Heart left ventricle (tissue), 16 donors: ENCODE data around the gene SGSH. TPM values are rescaled to one million over a fixed set of nuclear protein-coding genes. Genes with fewer than 3 reads are reported as not detected.

ENCODE experiments used
- ATAC-seq, 4 donors: fragments of 200-7000 bp; cut with Tn5 transposase; one replicate each; pipeline ENCODE4 v1.9.1; 2020 to 2022; ENCODE audit warnings: moderate library complexity in 4 of 4, mild to moderate bottlenecking in 3 of 4, moderate number of reproducible peaks in 1 of 4
- DNase-seq, 5 donors: peaks; one replicate each; pipeline ENCODE4 v3.0.0-alpha.2; 2020
- H3K27ac ChIP-seq, 12 donors: fragments of 200-600 bp; sonication (generic) in 4 of 12; one replicate each; pipeline versions ENCODE4 v1.5.0 to v1.8.0; 2016 to 2022; ENCODE audit warnings: mild to moderate bottlenecking in 2 of 12
- H3K27me3 ChIP-seq, 9 donors: fragments of 200-600 bp; sonication (generic) in 2 of 9; one replicate each; pipeline versions ENCODE4 v1.5.1 to v1.8.0; 2016 to 2022; ENCODE audit warnings: mild to moderate bottlenecking in 3 of 9
- H3K36me3 ChIP-seq, 9 donors: fragments of 200-600 bp; sonication (generic) in 2 of 9; one replicate each; pipeline versions ENCODE4 v1.5.0 to v1.8.0; 2018 to 2022; ENCODE audit warnings: mild to moderate bottlenecking in 2 of 9
- H3K4me1 ChIP-seq, 12 donors: fragments of 200-600 bp; sonication (generic) in 4 of 12; one replicate each; pipeline versions ENCODE4 v1.5.0 to v1.8.0; 2016 to 2022; ENCODE audit warnings: mild to moderate bottlenecking in 3 of 12
- H3K4me3 ChIP-seq, 12 donors: fragments of 200-600 bp; sonication (generic) in 4 of 12; one replicate each; pipeline versions ENCODE4 v1.5.0 to v1.8.0; 2017 to 2022; ENCODE audit warnings: mild to moderate bottlenecking in 9 of 12, moderate library complexity in 4 of 12
- H3K9me3 ChIP-seq, 12 donors: fragments of 200-600 bp; sonication (generic) in 4 of 12; one replicate each; pipeline versions ENCODE4 v1.5.0 to v1.8.0; 2016 to 2022; ENCODE audit warnings: mild to moderate bottlenecking in 1 of 12
- POLR2A ChIP-seq, 2 donors: fragments of 450-650 bp; IDR thresholded peaks; one replicate each; pipeline ENCODE4 v1.6.1; 2017; ENCODE audit warnings: antibody characterized with exemption in 2 of 2, mild to moderate bottlenecking in 2 of 2, moderate library complexity in 2 of 2
- WGBS, 4 donors: extraction: QIAGEN DNeasy Blood & Tissue Kit in 2 of 4; methylation state at CpG; one replicate each; pipeline versions ENCODE4 v1.1.5 to v1.1.7; 2013 to 2018; 5-methylcytosine and 5-hydroxymethylcytosine counted together
- intact Hi-C, 10 donors: fragments of 100-400 bp; cut with DNase I; formaldehyde crosslinking; loops; one replicate each; pipeline versions ENCODE4 v1.11.1 to v1.14.2; 2022
- polyA plus RNA-seq, 2 donors: library from polyadenylated mRNA; stranded (reverse); fragments of 200-250 nt; gene quantifications; one replicate each; pipeline ENCODE4 v1.2.3, GENCODE V29; 2013
- total RNA-seq, 9 donors: library from RNA; depleted of rRNA in 2 of 9; stranded (reverse); fragments of >200 nt in 2 of 9; fragmentation: NEBNext Ultra II Directional in 3 of 9; extraction: Animal tissue kit (Norgen Biotek cat#: 25700) in 3 of 9; gene quantifications; one replicate each; pipeline versions ENCODE4 v1.1.0 to v1.2.4, GENCODE V29; 2016 to 2023
- TF ChIP-seq, protein P1 (sequence below), 12 donors: fragments of 200-600 bp; sonication (generic) in 4 of 12; IDR thresholded peaks; one replicate each; pipeline versions ENCODE4 v1.5.0 to v1.8.0; 2018 to 2022; ENCODE audit warnings: antibody characterized with exemption in 12 of 12, mild to moderate bottlenecking in 5 of 12
- donor health status: ischemic (EF 13 %, LVEDD 7.1; RV severe dilation, severe dysfunction).
- donor health status: healthy with polysubstance abuse.
- donor health status: DM: no; HTN: yes; CAD: no.
- donor health status: DM: no; HTN: no; CAD: no.
- donor health status: ischemic (EF 25% LVEDD 6.9; RV normal size, moderate dysfunction).
- donor health status: ischemic (EF 25% LVEDD 5.7; RV mildly dilated, moderate dysfunction).
- donor health status: healthy.
- donor health status: DM: yes; HTN: yes; CAD: no.
- donor health status: ischemic (EF 35%, LVEDD 5.7; RV mildly dilated, moderate dysfunction).
- donor health status: nonischemic (EF 11% LVEDD 7.7; RV severe dilation, severe dysfunction).
- donor health status: DM: yes; HTN: yes; CAD: no.
- donor health status: PGD.
- donor health status: ischemic (EF 29% LVEDD 5.4; RV normal size, mild dysfunction).
- donor health status: nonischemic (EF 23%, LVEDD 6.1; RV moderate dilation, normal function).

SGSH gene
- total and polyA plus RNA-seq, 11 donors = 6.4 to 27.0 (median 13.4) TPM

DNA sequence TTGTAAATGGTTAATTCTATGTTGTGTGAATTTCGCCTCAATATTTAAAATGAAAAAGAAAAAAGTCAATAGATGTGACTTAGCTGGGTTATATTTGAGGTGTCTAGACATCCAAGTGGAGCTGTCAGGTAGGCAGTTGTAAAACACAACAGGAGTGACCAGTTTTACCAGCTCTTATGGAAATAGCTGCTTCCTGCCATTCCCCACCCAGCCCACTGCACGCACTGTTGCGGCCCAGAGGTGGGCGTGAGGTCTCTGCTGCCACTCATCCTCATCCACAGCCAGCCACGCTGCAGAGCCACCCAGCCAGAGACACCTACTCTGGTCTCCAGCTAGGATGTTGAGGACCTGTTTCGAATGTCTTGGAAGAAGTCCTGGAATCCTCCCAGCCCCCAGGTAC is 53.7 kb downstream of the SGSH start:
- 86 to 93% (median 89%) methylated on average over 6 of the region's 6 CpGs for WGBS, 4 donors
- intact Hi-C loops = no loop called here
- no peak for TF ChIP-seq POLR2A (IDR thresholded peaks at IDR 0.05)
- TF ChIP-seq, protein P1, sequence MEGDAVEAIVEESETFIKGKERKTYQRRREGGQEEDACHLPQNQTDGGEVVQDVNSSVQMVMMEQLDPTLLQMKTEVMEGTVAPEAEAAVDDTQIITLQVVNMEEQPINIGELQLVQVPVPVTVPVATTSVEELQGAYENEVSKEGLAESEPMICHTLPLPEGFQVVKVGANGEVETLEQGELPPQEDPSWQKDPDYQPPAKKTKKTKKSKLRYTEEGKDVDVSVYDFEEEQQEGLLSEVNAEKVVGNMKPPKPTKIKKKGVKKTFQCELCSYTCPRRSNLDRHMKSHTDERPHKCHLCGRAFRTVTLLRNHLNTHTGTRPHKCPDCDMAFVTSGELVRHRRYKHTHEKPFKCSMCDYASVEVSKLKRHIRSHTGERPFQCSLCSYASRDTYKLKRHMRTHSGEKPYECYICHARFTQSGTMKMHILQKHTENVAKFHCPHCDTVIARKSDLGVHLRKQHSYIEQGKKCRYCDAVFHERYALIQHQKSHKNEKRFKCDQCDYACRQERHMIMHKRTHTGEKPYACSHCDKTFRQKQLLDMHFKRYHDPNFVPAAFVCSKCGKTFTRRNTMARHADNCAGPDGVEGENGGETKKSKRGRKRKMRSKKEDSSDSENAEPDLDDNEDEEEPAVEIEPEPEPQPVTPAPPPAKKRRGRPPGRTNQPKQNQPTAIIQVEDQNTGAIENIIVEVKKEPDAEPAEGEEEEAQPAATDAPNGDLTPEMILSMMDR (IDR thresholded peaks at IDR 0.05) = no peak
- ATAC-seq = no peak
- Histone ChIP-seq H3K4me1 (no peaks in the 10 kb centered on the region), H3K27ac (no peak overlapping the region), H3K36me3 (no peaks in the 10 kb centered on the region), H3K4me3 (no peak overlapping the region), H3K27me3 (peaks cover 0 to 4% (median 0%) of the 10 kb centered on the region in 9 donors), H3K9me3 (no peaks in the 10 kb centered on the region)
- DNase-seq = no peak

DNA sequence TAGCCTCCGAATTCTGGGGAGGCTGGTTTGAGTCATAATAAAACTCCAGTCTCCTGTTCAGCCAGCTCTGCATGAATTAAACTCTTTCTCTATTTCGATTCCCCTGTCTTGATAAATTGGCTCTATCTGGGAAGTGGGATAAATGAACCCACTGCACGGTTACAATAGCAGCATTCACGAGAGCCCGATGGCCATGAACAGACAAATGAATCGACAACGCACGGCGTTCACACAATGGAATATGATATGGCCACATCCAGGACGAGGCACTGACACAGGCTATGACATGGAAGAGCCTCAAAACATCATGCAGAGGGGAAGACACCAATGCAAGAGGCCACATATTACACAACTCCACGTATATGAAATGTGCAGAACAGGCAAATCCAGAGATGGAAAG is 55.9 kb downstream of the SGSH start:
- no peak for TF ChIP-seq POLR2A (IDR thresholded peaks at IDR 0.05)
- TF ChIP-seq, protein P1 (IDR thresholded peaks at IDR 0.05) = no peak

DNA sequence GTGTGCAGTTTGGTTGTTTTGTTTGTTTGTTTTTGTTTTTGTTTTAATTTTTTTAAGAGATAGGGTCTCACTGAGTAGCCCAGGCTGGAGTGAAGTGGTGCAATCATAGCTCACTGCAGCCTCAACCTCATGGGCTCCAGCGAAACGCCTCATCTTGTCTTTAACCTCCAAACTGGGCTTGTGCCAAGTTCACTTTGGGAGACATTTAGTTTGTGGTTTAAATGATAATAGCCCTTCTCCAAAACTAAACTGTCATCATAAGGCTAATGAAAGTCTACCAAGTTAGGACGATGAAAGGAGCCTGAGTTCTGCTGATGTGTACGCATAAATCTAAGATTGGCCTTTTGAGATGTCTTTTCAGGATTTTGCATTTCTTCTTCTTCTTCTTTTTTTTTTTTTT is 56.8 kb downstream of the SGSH start:
- Histone ChIP-seq H3K9me3 (no peaks in the 10 kb centered on the region), H3K27ac (no peak overlapping the region), H3K4me1 (no peaks in the 10 kb centered on the region), H3K36me3 (no peaks in the 10 kb centered on the region), H3K4me3 (no peak overlapping the region), H3K27me3 (peaks cover 0 to 4% (median 0%) of the 10 kb centered on the region in 9 donors)
- intact Hi-C loops = no loop called here
- ATAC-seq (no peak), DNase-seq (no peak)
- TF ChIP-seq, protein P1 (IDR thresholded peaks at IDR 0.05) = no peak
- no peak for TF ChIP-seq POLR2A (IDR thresholded peaks at IDR 0.05)
- WGBS, 4 donors = 86 to 91% (median 87%) methylated on average over 4 of the region's 4 CpGs

More for the DNA sequence above, 55.9 kb downstream of the SGSH start:
- no peak overlapping the region for H3K27ac ChIP-seq
- no peak overlapping the region for H3K4me3 ChIP-seq
- 79 to 87% (median 84%) methylated on average over 11 of the region's 11 CpGs for WGBS, 4 donors
- peaks cover 0 to 4% (median 0%) of the 10 kb centered on the region in 9 donors for H3K27me3 ChIP-seq
- intact Hi-C loops = no loop called here
- DNase-seq = no peak
- no peaks in the 10 kb centered on the region for H3K36me3 ChIP-seq
- ATAC-seq = no peak
- H3K9me3 ChIP-seq = no peaks in the 10 kb centered on the region
- no peaks in the 10 kb centered on the region for H3K4me1 ChIP-seq

DNA sequence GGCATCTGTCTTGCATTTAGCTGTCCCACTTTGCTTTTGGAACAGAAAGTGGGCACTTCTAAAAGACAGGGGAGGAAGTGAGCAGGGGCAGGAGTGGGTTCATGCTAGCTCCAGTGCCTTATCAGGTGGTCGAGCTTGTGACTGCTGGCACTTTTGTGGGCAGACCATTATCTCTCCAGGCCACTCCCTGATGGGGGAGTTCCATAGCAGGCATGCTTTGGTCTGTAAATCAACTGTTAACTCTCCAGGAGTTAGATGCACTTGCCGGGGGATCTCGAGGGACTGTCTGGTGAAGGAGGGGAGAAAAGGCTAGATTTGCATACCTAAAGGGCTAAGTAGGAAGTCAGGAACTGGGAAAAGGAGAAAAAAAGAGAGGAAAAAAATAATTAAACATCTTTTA is 59.6 kb downstream of the SGSH start:
- no peaks in the 10 kb centered on the region for H3K36me3 ChIP-seq
- no peak overlapping the region for H3K27ac ChIP-seq
- ATAC-seq (no peak), DNase-seq (no peak)
- intact Hi-C loops = no loop called here
- H3K27me3 ChIP-seq = peaks cover 0 to 4% (median 0%) of the 10 kb centered on the region in 9 donors
- no peak overlapping the region for H3K4me3 ChIP-seq
- peaks cover 0 to 10% (median 2%) of the 10 kb centered on the region in 12 donors for H3K9me3 ChIP-seq
- TF ChIP-seq, protein P1 (IDR thresholded peaks at IDR 0.05) = no peak
- no peak for TF ChIP-seq POLR2A (IDR thresholded peaks at IDR 0.05)
- no peaks in the 10 kb centered on the region for H3K4me1 ChIP-seq
- WGBS, 4 donors = 14 to 24% (median 23%) methylated on average over 3 of the region's 3 CpGs

Other genes with a start within 250 kb of the SGSH start
- 10 to 100 TPM; 12.3 to 22.1 (median 17.5) TPM for gene TBC1D16, start 184.5 kb downstream of the SGSH start, total RNA-seq
- 10 to 100 TPM in 1 of 2 donors, 1 to 10 TPM in 1; 5.3 to 14.1 TPM for gene TBC1D16, start 184.5 kb downstream of the SGSH start, polyA plus RNA-seq
- gene CCDC40, start 183.7 kb downstream of the SGSH start, total RNA-seq = 1 to 10 TPM; 2.4 to 9.0 (median 5.9) TPM
- gene CCDC40, start 183.7 kb downstream of the SGSH start, polyA plus RNA-seq = 1 to 10 TPM; 2.7 to 6.1 TPM
- gene GAA, start 118.8 kb downstream of the SGSH start, total RNA-seq = 100 to 1,000 TPM in 1 of 9 donors, 10 to 100 TPM in 8; 27.5 to 109 (median 48.0) TPM
- 10 to 100 TPM; 31.2 to 33.0 TPM for gene GAA, start 118.8 kb downstream of the SGSH start, polyA plus RNA-seq
- gene EIF4A3, start 73.2 kb downstream of the SGSH start, total RNA-seq = 10 to 100 TPM; 20.4 to 45.1 (median 31.6) TPM
- gene EIF4A3, start 73.2 kb downstream of the SGSH start, polyA plus RNA-seq = 10 to 100 TPM; 17.8 to 57.5 TPM
- gene CARD14, start 50.3 kb downstream of the SGSH start, total RNA-seq = under 1 TPM in 4 of 9 donors, not detected in 5; 0.18 to 0.44 (median 0.19) TPM
- gene CARD14, start 50.3 kb downstream of the SGSH start, polyA plus RNA-seq = under 1 TPM; 0.11 to 0.19 TPM
- gene SLC26A11, start 94 bp upstream of the SGSH start, total RNA-seq = 10 to 100 TPM in 2 of 9 donors, 1 to 10 TPM in 7; 2.4 to 13.0 (median 4.6) TPM
- 1 to 10 TPM; 2.7 to 3.4 TPM for gene SLC26A11, start 94 bp upstream of the SGSH start, polyA plus RNA-seq
- 100 to 1,000 TPM in 1 of 9 donors, 10 to 100 TPM in 8; 24.2 to 167 (median 32.7) TPM for gene RNF213, start 40.5 kb upstream of the SGSH start, total RNA-seq
- 10 to 100 TPM; 23.1 to 31.4 TPM for gene RNF213, start 40.5 kb upstream of the SGSH start, polyA plus RNA-seq
- 10 to 100 TPM in 5 of 9 donors, 1 to 10 TPM in 4; 4.2 to 16.2 (median 11.2) TPM for gene ENDOV, start 194.8 kb upstream of the SGSH start, total RNA-seq
- gene ENDOV, start 194.8 kb upstream of the SGSH start, polyA plus RNA-seq = 1 to 10 TPM; 8.5 TPM